ENCODE data around the gene PSMD1. TPM values are rescaled to one million over a fixed set of nuclear protein-coding genes. Genes with fewer than 3 reads are reported as not detected.
"Not testable (repeated sequence)": the region's sequence is repeated elsewhere in the genome, so short reads cannot be mapped to it uniquely, and the experiment has no call there.

The PSMD1 gene
- total and polyA plus RNA-seq, 11 donors: 33.2 to 124 (median 86.1) TPM

DNA sequence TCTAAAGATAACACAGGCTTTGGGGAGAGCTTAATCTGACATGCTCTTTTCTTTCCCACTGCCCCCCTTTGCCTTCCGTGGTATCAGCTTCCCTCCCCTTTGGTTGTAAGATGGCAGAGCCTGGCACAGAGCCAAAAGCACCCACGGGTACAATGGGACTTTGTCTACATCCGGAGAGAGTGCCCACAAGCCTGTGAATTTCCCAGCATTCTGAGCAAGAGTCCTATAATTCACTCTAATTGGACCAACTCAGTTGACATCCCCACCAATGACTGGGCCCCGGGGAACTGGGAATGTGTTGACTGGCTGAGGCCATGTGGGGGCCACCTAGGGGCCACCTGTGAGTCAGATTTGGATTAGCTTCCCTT lies 39.5 kb upstream of the PSMD1 start:
- DNase-seq (no peak), ATAC-seq (no peak)
- TF ChIP-seq, protein P1, sequence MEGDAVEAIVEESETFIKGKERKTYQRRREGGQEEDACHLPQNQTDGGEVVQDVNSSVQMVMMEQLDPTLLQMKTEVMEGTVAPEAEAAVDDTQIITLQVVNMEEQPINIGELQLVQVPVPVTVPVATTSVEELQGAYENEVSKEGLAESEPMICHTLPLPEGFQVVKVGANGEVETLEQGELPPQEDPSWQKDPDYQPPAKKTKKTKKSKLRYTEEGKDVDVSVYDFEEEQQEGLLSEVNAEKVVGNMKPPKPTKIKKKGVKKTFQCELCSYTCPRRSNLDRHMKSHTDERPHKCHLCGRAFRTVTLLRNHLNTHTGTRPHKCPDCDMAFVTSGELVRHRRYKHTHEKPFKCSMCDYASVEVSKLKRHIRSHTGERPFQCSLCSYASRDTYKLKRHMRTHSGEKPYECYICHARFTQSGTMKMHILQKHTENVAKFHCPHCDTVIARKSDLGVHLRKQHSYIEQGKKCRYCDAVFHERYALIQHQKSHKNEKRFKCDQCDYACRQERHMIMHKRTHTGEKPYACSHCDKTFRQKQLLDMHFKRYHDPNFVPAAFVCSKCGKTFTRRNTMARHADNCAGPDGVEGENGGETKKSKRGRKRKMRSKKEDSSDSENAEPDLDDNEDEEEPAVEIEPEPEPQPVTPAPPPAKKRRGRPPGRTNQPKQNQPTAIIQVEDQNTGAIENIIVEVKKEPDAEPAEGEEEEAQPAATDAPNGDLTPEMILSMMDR (IDR thresholded peaks at IDR 0.05): no peak
- TF ChIP-seq POLR2A (IDR thresholded peaks at IDR 0.05): no peak
- H3K9me3 ChIP-seq: no peaks in the 10 kb centered on the region
- whole genome bisulfite sequencing, 4 donors: 33 to 56% (median 49%) methylated on average over 4 of the region's 4 CpGs
- H3K4me1 ChIP-seq: no peaks in the 10 kb centered on the region
- H3K27ac ChIP-seq: no peak overlapping the region
- intact Hi-C loops (cut with DNase I): no loop called here
- no peaks in the 10 kb centered on the region for H3K36me3 ChIP-seq
- H3K27me3 ChIP-seq: peaks cover 0 to 28% (median 0%) of the 10 kb centered on the region in 9 donors
- H3K4me3 ChIP-seq: no peak overlapping the region

DNA sequence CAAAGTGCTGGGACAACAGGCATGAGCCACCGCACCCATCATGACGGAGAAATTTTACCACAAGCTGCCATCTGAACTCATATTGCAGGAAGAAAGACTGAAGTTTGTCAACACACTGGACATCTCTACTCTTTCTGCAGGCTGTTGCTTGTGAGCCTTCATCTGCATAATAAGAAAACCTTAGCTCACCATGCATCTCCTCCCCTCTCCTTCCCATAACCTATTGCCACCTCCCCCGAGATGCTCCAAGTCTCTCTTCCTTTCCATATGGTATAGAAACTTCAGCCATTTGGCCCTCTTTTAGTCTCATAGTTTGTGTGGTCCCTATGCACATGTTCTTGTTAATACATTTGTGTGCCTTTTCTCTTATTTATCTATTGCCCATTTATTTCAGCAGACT lies 38.5 kb upstream of the PSMD1 start:
- ATAC-seq: no peak
- H3K27me3 ChIP-seq: peaks cover 0 to 23% (median 0%) of the 10 kb centered on the region in 9 donors
- no peak for DNase-seq
- H3K4me1 ChIP-seq: no peaks in the 10 kb centered on the region
- H3K27ac ChIP-seq: no peak overlapping the region
- TF ChIP-seq POLR2A (IDR thresholded peaks at IDR 0.05): no peak
- TF ChIP-seq, protein P1 (IDR thresholded peaks at IDR 0.05): no peak
- H3K4me3 ChIP-seq: no peak overlapping the region
- no peaks in the 10 kb centered on the region for H3K36me3 ChIP-seq
- 91 to 97% (median 93%) methylated on average over 3 of the region's 3 CpGs for WGBS, 4 donors
- H3K9me3 ChIP-seq: no peaks in the 10 kb centered on the region
- intact Hi-C loops (cut with DNase I): no loop called here

- ATAC-seq; H3K27ac ChIP-seq; H3K4me1 ChIP-seq; H3K4me3 ChIP-seq; DNase-seq; H3K9me3 ChIP-seq; H3K36me3 ChIP-seq; intact Hi-C loops (cut with DNase I): not testable (repeated sequence)
- H3K27me3 ChIP-seq: peaks cover 0 to 29% (median 0%) of the 10 kb centered on the region in 9 donors
- 87 to 94% (median 92%) methylated on average over 3 of the region's 3 CpGs for WGBS, 4 donors
These were observed 31.6 kb upstream of the PSMD1 start for GRCh38 chr2:231025059-231025458.

- ATAC-seq: no peak
- H3K9me3 ChIP-seq: no peaks in the 10 kb centered on the region
- intact Hi-C loops (cut with DNase I): no loop called here
- no peak overlapping the region for H3K4me3 ChIP-seq
- no peak for TF ChIP-seq POLR2A (IDR thresholded peaks at IDR 0.05)
- TF ChIP-seq, protein P1 (IDR thresholded peaks at IDR 0.05): no peak
- no peaks in the 10 kb centered on the region for H3K4me1 ChIP-seq
- no peak for DNase-seq
- H3K36me3 ChIP-seq: no peaks in the 10 kb centered on the region
- H3K27me3 ChIP-seq: peaks cover 0 to 49% (median 0%) of the 10 kb centered on the region in 9 donors
- no peak overlapping the region for H3K27ac ChIP-seq
These were observed 27.8 kb upstream of the PSMD1 start for GRCh38 chr2:231028889-231029288.

- Histone ChIP-seq H3K9me3 (no peaks in the 10 kb centered on the region), H3K4me3 (no peak overlapping the region), H3K36me3 (no peaks in the 10 kb centered on the region), H3K4me1 (no peaks in the 10 kb centered on the region), H3K27ac (no peak overlapping the region), H3K27me3 (peaks cover 0 to 48% (median 0%) of the 10 kb centered on the region in 9 donors)
- ATAC-seq (no peak), DNase-seq (no peak)
- 82 to 87% (median 86%) methylated on average over 9 of the region's 9 CpGs for WGBS, 4 donors
- intact Hi-C loops (cut with DNase I): no loop called here
- no peak for TF ChIP-seq POLR2A (IDR thresholded peaks at IDR 0.05)
- TF ChIP-seq, protein P1 (IDR thresholded peaks at IDR 0.05): no peak
These were observed 27.1 kb upstream of the PSMD1 start for GRCh38 chr2:231029563-231029962.
